OCI-LY7 (cell line): ENCODE data around the gene NDUFAB1. TPM values are rescaled to one million over a fixed set of nuclear protein-coding genes. Genes with fewer than 3 reads are reported as not detected.

ENCODE experiments used
- BruUV-seq: library from RNA; stranded (reverse); fragments of 400-500 nt; replicated peaks from 2 replicates; lab custom pipeline; 2021; lab: Mats Ljungman, UMichigan
- CTCF ChIA-PET: fragments of 300-600 bp; sonication (Branson Sonifier 250); formaldehyde crosslinking; loops from one replicate; lab custom pipeline; 2022; ENCODE audit warnings: antibody characterized with exemption; ENCODE audit not compliant: unreplicated experiment; lab: Charles Lee
- POLR2A ChIA-PET: fragments of 300-600 bp; sonication (Branson Sonifier 250); formaldehyde crosslinking; loops from one replicate; lab custom pipeline; 2022; ENCODE audit warnings: antibody characterized with exemption; lab: Charles Lee
- DNase-seq: peaks from one replicate; pipeline ENCODE4 v3.0.0-alpha.2; 2015; ENCODE audit warnings: low spot score
- H2AFZ ChIP-seq: fragments of 200-600 bp; sonication (generic), shearing (Covaris generic); 2 replicates; pipeline ENCODE4 v1.6.1; 2014; ENCODE audit warnings: mild to moderate bottlenecking, antibody characterized with exemption, low read length, moderate library complexity
- H3K27ac ChIP-seq: fragments of 200-600 bp; sonication (generic); 2 replicates; pipeline ENCODE4 v1.5.1; 2014; ENCODE audit warnings: mixed run types, low read depth, mild to moderate bottlenecking, moderate library complexity, low read length, inconsistent platforms; ENCODE audit not compliant: poor library complexity, severe bottlenecking
- H3K36me3 ChIP-seq: fragments of 200-600 bp; sonication (generic); 2 replicates; pipeline ENCODE4 v1.6.1; 2014; ENCODE audit warnings: mild to moderate bottlenecking, antibody characterized with exemption, low read length, moderate library complexity, mixed read lengths; ENCODE audit not compliant: insufficient read depth
- H3K4me1 ChIP-seq: fragments of 200-600 bp; sonication (generic); 2 replicates; pipeline ENCODE4 v1.5.1; 2014; ENCODE audit warnings: mild to moderate bottlenecking, low read length; ENCODE audit not compliant: insufficient read depth, poor library complexity, severe bottlenecking
- H3K4me2 ChIP-seq: fragments of 200-600 bp; sonication (generic); 2 replicates; pipeline ENCODE4 v1.6.1; 2014; ENCODE audit warnings: mild to moderate bottlenecking, low read length
- H3K4me3 ChIP-seq: fragments of 200-600 bp; sonication (generic); 2 replicates; pipeline ENCODE4 v1.5.1; 2014; ENCODE audit warnings: mild to moderate bottlenecking, low read depth, low read length; ENCODE audit not compliant: poor library complexity, severe bottlenecking
- H3K79me2 ChIP-seq: fragments of 200-600 bp; sonication (generic); 2 replicates; pipeline ENCODE4 v1.6.1; 2016; ENCODE audit warnings: low read depth, mild to moderate bottlenecking, low read length, moderate library complexity, mixed read lengths; ENCODE audit not compliant: insufficient read depth
- H3K9me2 ChIP-seq: fragments of 200-600 bp; sonication (generic); 2 replicates; pipeline ENCODE4 v1.6.1; 2016; ENCODE audit warnings: mild to moderate bottlenecking, low read length, mixed read lengths; ENCODE audit not compliant: insufficient read depth
- H3K9me3 ChIP-seq: fragments of 200-600 bp; sonication (generic); 2 replicates; pipeline ENCODE4 v1.6.1; 2014; ENCODE audit warnings: mild to moderate bottlenecking, mixed run types, low read length, mixed read lengths
- H4K20me1 ChIP-seq: fragments of 200-600 bp; sonication (generic); 2 replicates; pipeline ENCODE4 v1.6.1; 2014; ENCODE audit warnings: mild to moderate bottlenecking, antibody characterized with exemption, low read length, moderate library complexity, mixed read lengths; ENCODE audit not compliant: insufficient read depth
- CTCF ChIP-seq: fragments of 200-600 bp; sonication (generic); conservative IDR thresholded peaks from 2 replicates; pipeline ENCODE4 v1.5.1; 2014; ENCODE audit warnings: mild to moderate bottlenecking, antibody characterized with exemption, low read length, moderate library complexity, mixed read lengths
- EZH2phosphoT487 ChIP-seq: fragments of 200-600 bp; sonication (generic); IDR thresholded peaks from 2 replicates; pipeline ENCODE4 v1.6.1; 2018; ENCODE audit warnings: low read depth, borderline replicate concordance, mild to moderate bottlenecking, mixed run types, antibody characterized with exemption, low read length, moderate library complexity, mixed read lengths
- intact Hi-C: fragments of 100-400 bp; cut with micrococcal nuclease; formaldehyde crosslinking; loops from one replicate; pipeline ENCODE4 v1.10.0; 2022; ENCODE audit not compliant: unreplicated experiment
- total RNA-seq, 2 experiments: library from RNA; depleted of rRNA in 1 of 2; stranded (reverse); fragments of >200 nt in 1 of 2; shearing (Covaris generic) in 1 of 2; gene quantifications; 2 replicates each; pipeline ENCODE4 v1.2.3, GENCODE V29; 2014 to 2022

NDUFAB1 gene
- total RNA-seq, 2 experiments from 2014 or later, result 149 to 159 TPM

GRCh38 chr16:23539984-23540816, 55.9 kb downstream of the NDUFAB1 start:
- H3K9me3 ChIP-seq, result no peaks in the 10 kb centered on the region
- H3K79me2 ChIP-seq, result no peaks in the 10 kb centered on the region
- H3K4me3 ChIP-seq, result no peak overlapping the region
- ChIA-PET CTCF (no interaction called here), POLR2A (interaction anchor here (0.6 kb wide), 3 partner anchors 15 to 100 kb away, joined by 3 to 6 read pairs (median 3); no protein-coding TSS in a partner anchor)
- no peaks in the 10 kb centered on the region for H4K20me1 ChIP-seq
- H3K27ac ChIP-seq, result no peak overlapping the region
- no peak overlapping the region for H2AFZ ChIP-seq
- H3K4me1 ChIP-seq, result no peaks in the 10 kb centered on the region
- TF ChIP-seq CTCF, result no peak
- no peak for DNase-seq
- intact Hi-C loops, result no loop called here
- BruUV-seq, result no TSS peak
- H3K36me3 ChIP-seq, result peaks cover 96% of the 10 kb centered on the region
- no peak overlapping the region for H3K4me2 ChIP-seq
- H3K9me2 ChIP-seq, result no peaks in the 10 kb centered on the region

GRCh38 chr16:23538919-23539278, 57.2 kb downstream of the NDUFAB1 start:
- Histone ChIP-seq H3K79me2 (no peaks in the 10 kb centered on the region), H2AFZ (no peak overlapping the region), H3K4me2 (no peak overlapping the region), H3K9me3 (no peaks in the 10 kb centered on the region), H4K20me1 (no peaks in the 10 kb centered on the region), H3K4me3 (no peak overlapping the region), H3K9me2 (no peaks in the 10 kb centered on the region), H3K4me1 (no peaks in the 10 kb centered on the region), H3K27ac (no peak overlapping the region), H3K36me3 (peaks cover 97% of the 10 kb centered on the region)
- no peak for DNase-seq
- BruUV-seq, result no TSS peak
- ChIA-PET POLR2A (interaction anchor here (0.6 to 1.1 kb wide), 6 partner anchors 9 to 1387 kb away, joined by 3 to 4 read pairs (median 4); no protein-coding TSS in a partner anchor), CTCF (no interaction called here)
- intact Hi-C loops, result no loop called here
- TF ChIP-seq CTCF (no peak), EZH2phosphoT487 (no peak)

GRCh38 chr16:23537390-23537789, 58.7 kb downstream of the NDUFAB1 start:
- DNase-seq, result no peak
- intact Hi-C loops, result no loop called here
- no peak overlapping the region for H3K27ac ChIP-seq
- H3K4me3 ChIP-seq, result no peak overlapping the region
- H4K20me1 ChIP-seq, result no peaks in the 10 kb centered on the region
- no peak overlapping the region for H2AFZ ChIP-seq
- no peaks in the 10 kb centered on the region for H3K9me2 ChIP-seq
- TF ChIP-seq CTCF (no peak), EZH2phosphoT487 (no peak)
- H3K36me3 ChIP-seq, result peaks cover 96% of the 10 kb centered on the region
- H3K4me1 ChIP-seq, result no peaks in the 10 kb centered on the region
- CTCF ChIA-PET, result interaction anchor here (0.6 kb wide), 1 partner anchor 18 kb away, joined by 3 read pairs; no protein-coding TSS in a partner anchor
- POLR2A ChIA-PET, result interaction anchor here (0.6 kb wide), 1 partner anchor 16 kb away, joined by 3 read pairs; no protein-coding TSS in a partner anchor
- no peaks in the 10 kb centered on the region for H3K9me3 ChIP-seq
- H3K79me2 ChIP-seq, result no peaks in the 10 kb centered on the region
- no peak overlapping the region for H3K4me2 ChIP-seq
- BruUV-seq, result no TSS peak
